GM12878 (cell line): ENCODE data around the gene SGTA.

Source experiments
- KDM1A ChIP-seq: fragments of 200-600 bp; sonication (generic); IDR thresholded peaks from 2 replicates; pipeline ENCODE4 v1.6.1; 2016; ENCODE audit warnings: borderline replicate concordance
- MAX ChIP-seq: IDR thresholded peaks from 2 replicates; pipeline ENCODE4 v1.6.1; 2012; ENCODE audit warnings: low read depth, low read length, improper control_type of control experiment
- MXI1 ChIP-seq: fragments of 150-350 bp; IDR thresholded peaks from 2 replicates; pipeline ENCODE4 v1.6.1; 2011; ENCODE audit warnings: low read depth, mild to moderate bottlenecking, inconsistent platforms, low read length, improper control_type of control experiment
- MYC ChIP-seq: IDR thresholded peaks from 2 replicates; pipeline ENCODE4 v1.6.1; 2011; ENCODE audit warnings: mild to moderate bottlenecking, low read length, moderate library complexity, inconsistent platforms; ENCODE audit not compliant: insufficient read depth, insufficient replicate concordance, insufficient read length, severe bottlenecking
- POLR2A ChIP-seq: IDR thresholded peaks from 2 replicates; pipeline ENCODE4 v1.6.1; 2011; ENCODE audit warnings: low read depth, mild to moderate bottlenecking, low read length
- RBBP5 ChIP-seq: fragments of 200-600 bp; sonication (generic); conservative IDR thresholded peaks from 2 replicates; pipeline ENCODE4 v1.6.1; 2016
- RFX5 ChIP-seq: IDR thresholded peaks from 2 replicates; pipeline ENCODE4 v1.6.1; 2011; ENCODE audit warnings: low read depth, low read length, improper control_type of control experiment
- SMAD1 ChIP-seq: fragments of 450-650 bp; IDR thresholded peaks from 2 replicates; pipeline ENCODE4 v1.6.1; 2018; ENCODE audit warnings: mild to moderate bottlenecking, low read depth; ENCODE audit not compliant: partially characterized antibody
- TAF1 ChIP-seq: IDR thresholded peaks from 2 replicates; pipeline ENCODE4 v1.6.1; 2011; ENCODE audit warnings: mild to moderate bottlenecking, low read depth, low read length, borderline replicate concordance
- ZNF274 ChIP-seq: IDR thresholded peaks from one replicate; pipeline ENCODE4 v1.8.0; 2011; ENCODE audit not compliant: insufficient read length, insufficient read depth
- TF ChIP-seq, protein P1 (sequence below), 3 experiments: IDR thresholded peaks in 2 of 3; conservative IDR thresholded peaks in 1 of 3; 2 replicates each; pipeline ENCODE4 v1.5.1; 2011; ENCODE audit warnings: low read depth in 3 of 3, low read length in 3 of 3, mild to moderate bottlenecking in 3 of 3, control low read depth in 2 of 3, moderate library complexity in 2 of 3, inconsistent platforms in 1 of 3, mixed read lengths in 1 of 3; ENCODE audit not compliant: control insufficient read depth in 2 of 3, insufficient read depth in 1 of 3; ENCODE audit errors: extremely low read depth in 1 of 3

DNA sequence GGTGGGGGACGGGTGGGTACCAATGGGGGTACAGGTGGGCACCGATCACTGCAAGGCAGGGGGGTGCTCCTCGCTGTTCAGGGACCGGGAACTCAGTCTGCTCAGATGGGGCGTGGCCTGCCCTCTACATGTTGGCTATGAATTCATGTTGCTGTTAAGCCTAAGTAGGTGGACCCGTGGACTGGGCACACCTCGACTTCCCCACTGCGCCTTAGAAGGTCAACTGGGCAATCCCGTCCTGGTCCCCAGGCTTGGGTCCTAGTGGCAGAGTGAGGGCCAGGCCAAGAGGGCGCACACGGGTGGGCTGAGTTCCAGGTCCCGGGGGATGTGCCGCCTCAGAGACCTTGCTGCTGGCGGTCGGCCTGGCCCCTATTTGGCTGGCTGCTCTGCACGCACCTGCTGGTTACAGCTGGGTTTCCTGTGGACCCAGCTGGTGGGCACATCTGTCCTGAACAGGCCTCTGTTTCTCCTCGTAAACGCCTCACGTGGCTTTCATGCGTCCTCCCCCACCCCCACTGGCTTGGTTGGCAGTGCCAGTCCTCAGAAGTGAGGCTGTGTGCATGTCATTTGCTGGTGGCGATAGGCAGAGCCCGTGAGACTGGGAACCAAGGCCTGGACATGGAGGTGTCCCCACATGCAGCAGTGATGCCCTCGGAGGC is 23.0 kb upstream of the SGTA start:
- TF ChIP-seq MXI1 (no peak), MYC (no peak), POLR2A (0 out of 2 replicates have a peak, but pooled peaks have one; percentile 25), TAF1 (no peak), MAX (no peak), RFX5 (no peak), ZNF274 (no peak), SMAD1 (no peak), RBBP5 (no peak), KDM1A (no peak)
- TF ChIP-seq, protein P1, sequence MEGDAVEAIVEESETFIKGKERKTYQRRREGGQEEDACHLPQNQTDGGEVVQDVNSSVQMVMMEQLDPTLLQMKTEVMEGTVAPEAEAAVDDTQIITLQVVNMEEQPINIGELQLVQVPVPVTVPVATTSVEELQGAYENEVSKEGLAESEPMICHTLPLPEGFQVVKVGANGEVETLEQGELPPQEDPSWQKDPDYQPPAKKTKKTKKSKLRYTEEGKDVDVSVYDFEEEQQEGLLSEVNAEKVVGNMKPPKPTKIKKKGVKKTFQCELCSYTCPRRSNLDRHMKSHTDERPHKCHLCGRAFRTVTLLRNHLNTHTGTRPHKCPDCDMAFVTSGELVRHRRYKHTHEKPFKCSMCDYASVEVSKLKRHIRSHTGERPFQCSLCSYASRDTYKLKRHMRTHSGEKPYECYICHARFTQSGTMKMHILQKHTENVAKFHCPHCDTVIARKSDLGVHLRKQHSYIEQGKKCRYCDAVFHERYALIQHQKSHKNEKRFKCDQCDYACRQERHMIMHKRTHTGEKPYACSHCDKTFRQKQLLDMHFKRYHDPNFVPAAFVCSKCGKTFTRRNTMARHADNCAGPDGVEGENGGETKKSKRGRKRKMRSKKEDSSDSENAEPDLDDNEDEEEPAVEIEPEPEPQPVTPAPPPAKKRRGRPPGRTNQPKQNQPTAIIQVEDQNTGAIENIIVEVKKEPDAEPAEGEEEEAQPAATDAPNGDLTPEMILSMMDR (IDR thresholded peaks at IDR 0.05 in 2 of 3, conservative IDR thresholded peaks at IDR 0.05 in 1 of 3; ENCODE audit: control insufficient read depth in 2 of 3, extremely low read depth in 1 of 3, insufficient read depth in 1 of 3, low read depth in 3 of 3, low read length in 3 of 3), result no peak
